GM18499 (cell line): ENCODE data around the gene MARK2.
"Not testable (repeated sequence)": the region's sequence is repeated elsewhere in the genome, so short reads cannot be mapped to it uniquely, and the experiment has no call there.

Source experiments
- ATAC-seq: cut with Tn5 transposase; IDR thresholded peaks from one replicate; pipeline ENCODE4 v1.9.1; 2021; ENCODE audit warnings: moderate number of reproducible peaks; ENCODE audit not compliant: insufficient read depth, unreplicated experiment

The MARK2 gene

DNA sequence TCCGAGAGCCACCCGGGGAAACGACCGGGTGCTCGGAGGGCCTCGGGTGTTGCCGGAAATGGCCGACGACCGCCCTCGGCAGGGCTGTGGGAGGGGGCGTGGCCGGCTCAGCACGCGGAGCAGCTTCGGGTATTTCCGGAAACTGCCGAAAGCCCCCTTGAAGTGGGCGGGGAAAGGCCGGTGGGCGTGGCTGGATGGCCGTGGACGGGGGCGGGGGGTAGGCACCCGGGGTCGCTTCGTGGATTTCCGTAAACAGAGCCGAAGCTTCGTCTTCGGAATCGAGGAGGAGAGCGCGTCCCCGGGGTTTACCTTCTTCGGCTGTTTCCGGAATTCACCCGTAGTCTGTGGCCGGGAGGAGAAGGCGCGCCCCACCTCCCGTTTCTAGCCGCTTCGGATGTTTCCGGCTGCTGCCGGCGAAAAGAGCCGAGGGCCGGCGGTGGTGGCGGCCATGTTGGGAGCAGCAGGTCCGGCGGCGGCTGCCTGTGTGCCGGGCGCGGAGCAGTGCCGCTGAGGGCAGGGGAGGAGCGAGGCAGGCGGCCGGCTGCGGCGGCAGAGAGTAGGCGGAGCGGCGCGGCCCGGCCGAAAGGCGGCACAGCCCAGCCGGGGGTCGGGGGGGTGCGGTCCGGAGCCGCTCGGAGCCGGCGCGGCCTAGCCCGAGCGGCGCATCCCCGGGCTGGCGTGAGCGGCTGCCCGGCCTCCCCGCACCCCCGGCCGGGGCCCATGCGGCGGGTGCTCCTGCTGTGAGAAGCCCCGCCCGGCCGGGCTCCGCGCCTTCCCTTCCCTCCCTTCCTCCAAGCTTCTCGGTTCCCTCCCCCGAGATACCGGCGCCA lies at the start of gene MARK2:
Gene MARK2 (plus strand): TSS at position 433 of the 830 bp plus-strand sequence. CDS start 397 bp downstream, at position 830.
- peak; percentile 47 for ATAC-seq

- no peak for ATAC-seq
Measured at GRCh38 chr11:63791495-63792167, 47.3 kb upstream of the MARK2 start.

- no peak for ATAC-seq
Measured at GRCh38 chr11:63793161-63793560, 45.7 kb upstream of the MARK2 start.

GRCh38 chr11:63795066-63795465 lies 43.8 kb upstream of the MARK2 start:
- ATAC-seq: no peak

DNA sequence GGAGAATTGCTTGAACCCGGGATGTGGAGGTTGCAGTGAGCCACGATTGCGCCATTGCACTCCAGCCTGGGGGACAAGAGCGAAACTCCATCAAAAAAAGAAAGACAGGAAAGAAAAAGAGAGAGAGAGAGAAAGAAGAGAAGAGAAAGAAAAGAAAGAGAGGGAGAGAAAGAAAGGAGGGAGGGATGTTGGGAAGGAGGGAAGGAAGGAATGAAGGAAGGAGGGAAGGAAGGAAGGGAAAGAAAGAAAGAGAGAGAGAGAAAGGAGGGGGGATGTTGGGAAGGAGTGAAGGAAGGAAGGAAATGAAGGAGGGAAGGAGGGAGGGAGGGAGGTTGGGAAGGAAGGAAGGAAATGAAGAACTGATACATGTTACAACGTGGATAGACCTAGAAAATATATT lies 38.0 kb upstream of the MARK2 start:
- ATAC-seq: no peak

DNA sequence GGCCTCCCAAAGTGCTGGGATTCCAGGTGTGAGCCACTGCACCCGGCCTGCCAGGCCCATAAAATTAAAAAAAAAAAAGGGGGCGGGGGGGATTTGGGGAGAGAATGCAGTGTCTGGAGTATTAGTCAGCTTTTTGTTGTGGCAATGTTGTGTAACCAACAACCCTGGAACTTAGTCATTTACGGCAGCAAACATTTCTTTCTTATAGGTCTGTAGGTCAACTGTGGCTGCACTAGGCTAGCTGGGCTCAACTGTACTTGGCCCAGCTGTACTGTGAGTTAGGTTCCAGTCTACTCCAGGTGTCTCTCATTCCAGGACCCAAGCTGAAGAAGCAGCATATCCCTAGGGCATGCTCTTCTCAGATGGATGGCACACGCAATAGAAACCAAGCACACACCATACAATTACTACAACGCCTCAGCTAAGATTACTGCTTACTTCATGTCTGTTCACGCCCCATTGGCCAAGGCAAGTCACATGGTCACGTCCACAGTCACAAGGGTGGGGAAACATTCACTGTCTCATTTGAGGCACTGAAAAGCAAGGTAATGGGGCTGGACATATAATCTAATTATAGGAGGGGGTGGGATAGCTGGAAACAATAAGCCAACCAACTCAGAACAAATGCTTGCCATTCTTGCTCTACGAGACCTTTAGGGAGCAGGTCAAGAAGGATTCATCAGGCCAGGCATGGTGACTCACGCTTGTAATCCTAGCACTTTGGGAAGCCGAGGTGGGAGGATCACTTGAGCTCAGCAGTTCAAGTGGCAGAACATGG lies 36.1 kb upstream of the MARK2 start:
- ATAC-seq: no peak

DNA sequence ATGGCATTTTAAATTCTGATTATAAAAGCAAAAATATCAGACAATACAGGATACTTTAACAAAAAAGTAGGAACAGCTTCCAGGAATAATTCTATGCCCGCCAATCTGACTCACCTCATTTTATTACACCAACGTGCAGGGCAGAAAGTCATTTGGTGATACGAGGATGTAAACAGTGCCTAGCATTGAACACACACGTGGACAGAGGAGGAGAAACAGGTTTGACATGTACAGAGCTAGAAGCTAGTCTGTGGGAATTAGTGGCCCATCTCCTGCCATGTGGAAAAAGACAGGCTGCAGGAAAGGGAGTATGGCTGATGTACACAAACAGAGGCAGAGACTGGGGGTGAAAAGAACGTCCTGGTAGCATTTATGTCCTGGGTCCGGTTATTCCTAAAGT lies 34.7 kb upstream of the MARK2 start:
- ATAC-seq: no peak

- ATAC-seq: no peak
Measured at GRCh38 chr11:63805844-63806415, 33.0 kb upstream of the MARK2 start.

DNA sequence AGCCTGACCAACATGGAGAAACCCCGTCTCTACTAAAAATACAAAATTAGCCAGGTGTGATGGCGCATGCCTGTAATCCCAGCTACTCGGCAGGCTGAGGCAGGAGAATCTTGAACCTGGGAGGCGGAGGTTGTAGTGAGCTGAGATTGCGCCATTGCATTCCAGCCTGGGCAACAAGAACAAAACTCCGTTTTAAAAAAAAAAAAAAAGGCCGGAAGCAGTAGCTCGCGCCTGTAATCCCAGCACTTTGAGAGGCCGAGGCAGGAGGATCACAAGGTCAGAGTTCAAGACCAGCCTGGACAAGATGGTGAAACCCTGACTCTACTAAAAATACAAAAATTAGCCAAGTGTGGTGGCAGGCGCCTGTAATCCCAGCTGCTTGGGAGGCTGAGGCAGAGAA lies 28.5 kb upstream of the MARK2 start:
- not testable (repeated sequence) for ATAC-seq

GRCh38 chr11:63811522-63811921 lies 27.4 kb upstream of the MARK2 start:
- ATAC-seq: no peak

GRCh38 chr11:63813035-63813562 lies 25.8 kb upstream of the MARK2 start, which contains the start of gene SPINDOC:
Gene SPINDOC (plus strand): TSS chr11:63813456. CDS start chr11:63813687, 231 bp downstream.
- ATAC-seq: no peak

- no peak for ATAC-seq
Measured at GRCh38 chr11:63813563-63814382, 25.1 kb upstream of the MARK2 start.

GRCh38 chr11:63814383-63814736 lies 24.6 kb upstream of the MARK2 start:
- no peak for ATAC-seq

GRCh38 chr11:63816166-63816565 lies 22.7 kb upstream of the MARK2 start:
- no peak for ATAC-seq

GRCh38 chr11:63816732-63817131 lies 22.2 kb upstream of the MARK2 start:
- ATAC-seq: no peak

DNA sequence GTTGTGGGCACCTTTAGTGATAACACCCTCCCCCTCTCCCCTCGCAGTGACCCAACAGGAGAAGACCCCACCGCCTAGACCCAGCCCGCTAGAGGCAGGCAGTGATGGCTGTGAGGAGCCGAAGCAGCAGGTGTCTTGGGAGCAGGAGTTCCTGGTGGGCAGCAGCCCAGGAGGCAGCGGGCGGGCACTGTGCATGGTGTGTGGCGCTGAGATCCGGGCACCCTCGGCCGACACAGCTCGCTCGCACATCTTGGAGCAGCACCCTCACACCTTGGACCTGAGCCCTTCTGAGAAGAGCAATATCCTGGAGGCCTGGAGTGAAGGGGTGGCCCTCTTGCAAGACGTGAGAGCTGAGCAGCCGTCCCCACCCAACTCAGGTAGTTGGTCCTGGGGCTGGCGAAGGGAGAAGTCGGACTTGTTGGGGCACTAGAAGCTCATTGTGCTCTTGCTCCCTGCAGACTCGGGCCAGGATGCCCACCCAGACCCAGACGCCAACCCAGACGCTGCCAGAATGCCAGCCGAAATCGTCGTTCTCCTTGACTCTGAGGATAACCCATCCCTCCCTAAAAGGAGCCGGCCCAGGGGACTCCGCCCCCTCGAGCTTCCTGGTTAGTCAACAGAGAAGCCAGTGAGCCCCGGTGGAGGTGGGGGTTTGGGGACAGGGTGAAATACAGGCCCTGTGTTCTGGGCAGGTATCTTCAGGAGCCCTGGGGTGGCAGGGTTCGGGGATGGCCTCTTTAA lies 21.0 kb upstream of the MARK2 start:
- ATAC-seq: no peak

GRCh38 chr11:63818609-63819008 lies 20.3 kb upstream of the MARK2 start:
- no peak for ATAC-seq

DNA sequence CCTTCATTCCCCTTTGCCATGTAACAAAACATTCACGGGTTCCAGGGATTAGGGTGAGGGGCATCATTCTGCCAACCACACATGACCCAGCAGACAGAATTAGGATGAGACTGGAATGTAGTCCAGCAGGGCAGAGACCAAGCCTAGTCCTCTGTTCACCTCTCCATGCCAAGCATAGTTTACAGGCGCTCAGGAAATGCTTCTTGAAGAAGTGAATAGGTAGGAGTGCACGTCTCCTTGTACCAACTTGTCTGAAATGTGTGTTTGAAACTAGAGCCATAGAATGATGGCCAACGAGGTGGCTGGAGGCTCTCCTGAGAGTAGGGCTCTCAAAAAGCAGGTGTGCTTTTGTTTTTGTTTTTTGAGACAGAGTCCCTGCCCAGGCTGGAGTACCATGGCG lies 17.5 kb upstream of the MARK2 start:
- no peak for ATAC-seq
